Measurements from ENCODE around the gene ELAPOR2.
"Not testable (repeated sequence)": the region's sequence is repeated elsewhere in the genome, so short reads cannot be mapped to it uniquely, and the experiment has no call there.

The ELAPOR2 gene, protein sequence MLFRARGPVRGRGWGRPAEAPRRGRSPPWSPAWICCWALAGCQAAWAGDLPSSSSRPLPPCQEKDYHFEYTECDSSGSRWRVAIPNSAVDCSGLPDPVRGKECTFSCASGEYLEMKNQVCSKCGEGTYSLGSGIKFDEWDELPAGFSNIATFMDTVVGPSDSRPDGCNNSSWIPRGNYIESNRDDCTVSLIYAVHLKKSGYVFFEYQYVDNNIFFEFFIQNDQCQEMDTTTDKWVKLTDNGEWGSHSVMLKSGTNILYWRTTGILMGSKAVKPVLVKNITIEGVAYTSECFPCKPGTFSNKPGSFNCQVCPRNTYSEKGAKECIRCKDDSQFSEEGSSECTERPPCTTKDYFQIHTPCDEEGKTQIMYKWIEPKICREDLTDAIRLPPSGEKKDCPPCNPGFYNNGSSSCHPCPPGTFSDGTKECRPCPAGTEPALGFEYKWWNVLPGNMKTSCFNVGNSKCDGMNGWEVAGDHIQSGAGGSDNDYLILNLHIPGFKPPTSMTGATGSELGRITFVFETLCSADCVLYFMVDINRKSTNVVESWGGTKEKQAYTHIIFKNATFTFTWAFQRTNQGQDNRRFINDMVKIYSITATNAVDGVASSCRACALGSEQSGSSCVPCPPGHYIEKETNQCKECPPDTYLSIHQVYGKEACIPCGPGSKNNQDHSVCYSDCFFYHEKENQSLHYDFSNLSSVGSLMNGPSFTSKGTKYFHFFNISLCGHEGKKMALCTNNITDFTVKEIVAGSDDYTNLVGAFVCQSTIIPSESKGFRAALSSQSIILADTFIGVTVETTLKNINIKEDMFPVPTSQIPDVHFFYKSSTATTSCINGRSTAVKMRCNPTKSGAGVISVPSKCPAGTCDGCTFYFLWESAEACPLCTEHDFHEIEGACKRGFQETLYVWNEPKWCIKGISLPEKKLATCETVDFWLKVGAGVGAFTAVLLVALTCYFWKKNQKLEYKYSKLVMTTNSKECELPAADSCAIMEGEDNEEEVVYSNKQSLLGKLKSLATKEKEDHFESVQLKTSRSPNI

DNA sequence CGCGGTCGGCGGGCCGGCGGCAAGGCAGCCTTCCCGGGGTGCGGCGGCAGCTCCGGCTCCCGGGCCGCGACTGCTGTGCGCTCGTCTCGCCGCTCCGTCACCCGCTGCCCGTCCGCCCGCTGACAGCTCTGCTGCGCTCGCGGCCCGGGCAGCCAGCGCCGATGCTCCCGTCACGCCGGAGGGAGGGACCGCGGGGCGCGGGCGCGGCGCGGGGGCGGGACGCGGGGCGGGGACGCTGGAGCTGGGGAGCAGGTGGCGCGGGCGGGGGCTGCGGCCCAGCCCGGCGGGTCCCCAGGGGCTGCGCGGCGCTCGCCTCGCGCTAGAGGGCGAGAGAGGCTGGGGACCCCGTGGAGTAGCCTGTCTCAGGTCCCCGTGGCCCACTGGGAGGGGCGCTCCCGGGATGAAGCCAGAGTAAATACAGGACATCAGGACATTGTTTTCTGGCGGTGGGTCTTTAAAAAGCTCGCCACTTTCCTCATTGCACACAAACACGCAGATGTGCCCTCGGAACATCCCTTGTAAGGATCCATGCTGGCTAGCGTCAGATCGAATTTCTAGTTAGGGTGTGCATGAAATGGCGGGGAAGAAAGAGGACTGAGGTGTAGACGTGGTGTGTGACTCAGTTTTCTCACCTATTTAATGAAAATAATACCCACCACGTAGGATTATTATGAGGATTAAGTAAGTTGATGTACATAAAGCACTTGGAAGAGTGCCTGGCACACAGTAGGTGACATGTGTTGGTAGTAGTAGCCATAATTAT is at the start of gene ELAPOR2:
Gene ELAPOR2, minus strand, starts transcription at position 130 of the 763 bp plus-strand sequence. CDS start 141 bp downstream, outside the sequence.
- DNase-seq = peak; percentile 82

DNA sequence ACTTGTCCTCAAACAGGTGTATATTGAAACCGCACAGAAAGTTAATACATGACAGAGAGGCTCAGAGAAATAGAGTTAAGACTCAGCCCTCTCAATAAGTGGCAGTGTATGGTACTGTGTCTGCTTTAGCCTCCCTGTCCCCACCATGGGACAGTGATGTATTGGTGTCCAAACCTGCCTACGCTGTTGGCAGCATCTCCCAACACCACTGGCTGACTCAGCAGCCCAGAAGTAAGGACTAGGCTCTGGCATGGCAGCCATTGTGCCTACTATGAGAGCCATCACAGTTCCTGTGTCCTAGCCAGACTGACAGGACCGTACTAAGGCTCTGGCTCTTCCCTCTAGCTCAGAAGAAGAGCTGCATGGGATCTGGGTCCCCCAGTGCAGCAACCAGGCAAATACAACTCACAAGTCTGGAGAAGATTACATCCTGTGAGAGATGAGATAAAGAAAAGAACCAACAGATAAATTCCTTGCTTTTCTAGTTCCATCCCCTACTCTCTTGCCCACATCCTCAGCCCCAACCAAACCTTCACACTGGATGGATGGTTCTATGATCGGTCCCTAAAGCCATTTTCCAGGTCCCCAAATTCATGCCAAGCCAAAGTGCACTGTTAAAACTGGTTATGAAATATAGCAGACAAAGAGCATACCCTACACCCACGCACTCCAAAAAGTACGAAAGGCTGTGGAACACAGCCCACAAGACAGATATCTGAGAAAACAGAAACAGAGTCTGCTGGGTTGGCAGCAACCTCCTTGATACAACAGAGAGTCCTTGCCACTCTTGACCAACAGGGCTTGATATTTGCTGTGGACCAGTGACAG is 48.7 kb upstream of the ELAPOR2 start:
- DNase-seq = no peak

DNA sequence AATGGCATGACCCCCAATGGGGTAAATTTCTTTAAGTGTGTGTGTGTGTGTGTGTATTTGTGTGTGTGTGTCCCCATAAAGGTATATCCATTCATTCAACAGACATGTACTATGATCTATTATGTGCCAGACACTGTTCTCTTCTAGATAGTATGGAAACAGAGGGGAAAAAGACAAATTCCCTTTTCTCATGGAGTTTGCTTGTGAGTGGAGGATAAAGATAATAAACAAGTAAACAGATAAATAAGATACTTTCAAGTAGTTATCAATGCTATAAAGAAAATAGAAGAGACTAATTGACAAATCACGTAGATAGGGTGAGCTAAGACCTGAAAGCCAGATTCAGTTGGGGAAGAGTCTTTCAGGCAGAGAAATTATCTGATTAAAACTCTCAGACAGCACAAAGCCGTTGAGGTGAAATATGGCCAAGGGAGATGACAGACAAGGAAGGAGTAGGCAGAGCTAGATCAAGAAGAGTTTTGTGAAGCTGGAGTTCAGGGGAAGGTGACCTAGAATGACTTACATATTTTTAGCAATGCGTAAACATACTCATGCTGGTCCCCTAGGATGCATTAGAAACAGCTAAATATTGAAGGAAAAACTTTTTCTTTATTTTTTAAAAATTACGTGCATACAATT is 47.6 kb upstream of the ELAPOR2 start:
- no peak for DNase-seq

DNA sequence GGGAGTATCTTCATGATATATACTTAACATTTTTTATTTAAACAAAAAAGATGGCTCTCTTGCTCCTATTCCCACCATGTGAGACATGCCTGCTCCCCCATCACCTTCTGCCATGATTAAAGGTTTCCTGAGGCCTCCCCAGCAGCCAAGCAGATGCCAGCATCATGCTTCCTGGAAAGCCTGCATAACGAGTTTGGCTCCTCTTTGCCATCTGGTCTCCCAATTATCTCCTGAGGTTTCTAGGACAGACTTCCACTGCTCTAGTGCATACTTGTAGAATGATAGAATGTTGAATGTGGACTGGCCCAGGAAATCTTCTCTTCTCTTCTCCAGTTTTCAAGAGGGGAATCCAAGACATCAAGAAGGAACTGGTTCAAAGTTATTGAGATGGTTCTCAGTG is 45.9 kb upstream of the ELAPOR2 start:
- no peak for DNase-seq

DNA sequence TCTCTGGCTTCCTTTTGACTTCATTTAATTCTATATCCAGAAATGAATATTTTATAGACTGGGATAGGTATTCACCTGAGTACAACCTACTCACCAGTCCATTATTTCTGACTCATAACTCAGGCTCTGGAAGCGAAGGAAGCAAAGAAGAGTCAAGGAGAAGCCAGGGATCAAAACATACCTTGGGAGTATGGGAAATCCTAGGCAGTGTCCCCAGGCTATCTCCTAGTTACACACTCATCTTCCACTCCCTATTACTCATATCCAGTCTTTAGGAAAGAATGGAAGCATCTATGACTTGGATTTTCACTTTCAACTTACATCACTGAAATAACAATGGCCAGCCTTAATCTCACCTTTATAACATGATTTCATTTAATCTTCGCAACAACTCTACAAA is 40.9 kb upstream of the ELAPOR2 start:
- DNase-seq = no peak

DNA sequence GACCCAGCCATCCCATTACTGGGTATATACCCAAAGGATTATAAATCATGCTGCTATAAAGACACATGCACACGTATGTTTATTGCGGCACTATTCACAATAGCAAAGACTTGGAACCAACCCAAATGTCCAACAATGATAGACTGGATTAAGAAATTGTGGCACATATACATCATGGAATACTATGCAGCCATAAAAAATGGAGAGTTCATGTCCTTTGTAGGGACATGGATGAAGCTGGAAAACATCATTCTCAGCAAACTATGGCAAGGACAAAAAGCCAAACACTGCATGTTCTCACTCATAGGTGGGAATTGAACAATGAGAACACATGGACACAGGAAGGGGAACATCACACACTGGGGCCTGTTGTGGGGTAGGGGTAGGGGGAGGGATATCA is 37.9 kb upstream of the ELAPOR2 start:
- not testable (repeated sequence) for DNase-seq

DNA sequence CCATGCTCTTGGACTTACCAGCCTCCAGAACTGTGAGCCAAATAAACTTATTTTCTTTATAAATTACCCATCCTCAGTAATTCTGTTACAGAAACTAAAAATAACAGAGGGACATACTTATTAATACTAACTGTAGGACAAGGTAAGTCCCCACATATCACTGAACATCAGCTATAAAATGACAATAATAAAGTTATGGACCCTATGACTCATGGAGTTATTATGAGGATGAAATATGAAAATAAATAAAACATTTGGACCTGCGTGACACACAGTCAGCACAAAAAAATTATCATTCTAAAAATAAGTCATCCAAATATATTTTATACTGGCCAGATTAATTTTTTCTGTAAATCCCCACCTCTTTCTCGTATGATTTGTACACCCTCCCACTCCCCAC is 34.9 kb upstream of the ELAPOR2 start:
- no peak for DNase-seq

DNA sequence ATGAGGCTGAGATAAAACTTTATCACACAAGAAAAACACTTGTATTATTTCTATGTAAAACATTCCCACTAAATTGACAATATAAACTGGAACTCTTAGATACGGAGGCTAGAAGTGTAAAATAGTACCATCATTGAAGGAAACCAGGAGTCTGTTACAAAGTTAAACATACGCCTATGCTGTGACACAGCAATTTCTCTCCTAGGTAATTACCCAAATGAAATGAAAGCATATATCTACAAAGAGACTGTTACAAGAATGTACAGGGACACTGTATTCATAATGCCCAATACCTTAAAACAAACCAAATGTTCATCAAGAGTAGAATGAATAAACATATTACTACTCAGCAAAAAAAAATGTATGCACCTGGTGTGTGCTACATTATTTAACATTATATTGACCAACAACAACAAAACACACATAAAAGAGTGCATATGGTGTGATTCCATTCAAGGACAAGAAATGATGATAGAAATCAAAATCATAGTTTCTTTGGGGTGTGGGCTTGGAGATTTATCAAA is 33.2 kb upstream of the ELAPOR2 start:
- DNase-seq = no peak

DNA sequence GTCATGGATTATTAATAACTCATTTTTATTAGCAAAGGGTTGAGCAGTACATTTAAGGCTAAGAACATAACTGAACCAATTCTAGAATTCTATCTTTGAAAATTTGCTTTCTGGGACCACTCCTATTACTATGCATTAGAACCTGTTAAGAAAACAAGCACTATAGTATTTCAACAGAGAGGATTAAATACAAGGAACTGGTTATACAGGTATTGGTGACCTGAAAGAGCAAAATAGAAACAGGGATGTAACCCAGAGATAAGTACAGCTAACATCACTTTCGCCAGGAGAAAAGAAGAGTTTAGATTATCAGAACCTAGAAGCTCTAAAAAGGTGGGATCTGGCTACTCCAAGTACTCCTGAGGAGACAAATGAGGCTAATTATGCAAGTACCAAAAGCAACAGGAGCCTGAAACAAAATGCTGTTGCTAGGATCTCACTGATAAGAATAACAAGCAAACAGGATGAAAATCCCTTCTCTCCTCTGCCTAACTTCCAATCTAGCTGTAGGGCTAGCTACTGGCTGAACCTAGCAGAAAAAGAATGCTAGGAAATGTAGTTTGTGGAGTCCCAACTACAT is 32.1 kb upstream of the ELAPOR2 start:
- DNase-seq = no peak

DNA sequence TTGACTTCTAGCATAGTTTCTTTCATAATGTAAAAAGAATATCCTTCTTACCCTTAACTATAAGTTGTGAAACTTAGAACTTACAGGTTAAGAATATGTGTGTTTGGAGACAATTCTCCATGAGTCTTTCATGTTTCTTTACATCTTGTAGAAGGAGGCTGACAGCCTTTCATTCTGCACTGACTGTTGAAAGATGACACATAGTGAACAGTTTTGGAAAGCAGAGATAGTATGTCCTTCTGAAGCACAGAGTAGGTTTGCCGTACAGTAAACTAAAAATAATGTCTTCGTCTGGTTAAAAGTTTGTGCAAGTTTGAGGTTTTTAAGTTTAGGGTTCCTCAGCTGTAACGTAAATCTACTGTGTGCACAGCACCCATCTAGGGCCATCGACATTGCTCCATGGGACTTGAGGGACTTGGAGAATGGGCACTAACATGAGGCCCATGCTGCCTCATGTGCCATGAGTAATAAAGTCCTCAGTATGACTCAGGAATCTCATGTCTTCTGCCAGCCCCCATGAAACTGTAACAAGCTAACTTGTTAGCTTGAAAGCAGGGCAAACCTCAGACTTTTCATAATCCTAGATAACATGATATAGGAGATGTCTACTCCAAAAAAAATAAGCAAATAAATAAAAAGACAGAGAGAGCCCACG is 24.5 kb upstream of the ELAPOR2 start:
- DNase-seq = no peak

DNA sequence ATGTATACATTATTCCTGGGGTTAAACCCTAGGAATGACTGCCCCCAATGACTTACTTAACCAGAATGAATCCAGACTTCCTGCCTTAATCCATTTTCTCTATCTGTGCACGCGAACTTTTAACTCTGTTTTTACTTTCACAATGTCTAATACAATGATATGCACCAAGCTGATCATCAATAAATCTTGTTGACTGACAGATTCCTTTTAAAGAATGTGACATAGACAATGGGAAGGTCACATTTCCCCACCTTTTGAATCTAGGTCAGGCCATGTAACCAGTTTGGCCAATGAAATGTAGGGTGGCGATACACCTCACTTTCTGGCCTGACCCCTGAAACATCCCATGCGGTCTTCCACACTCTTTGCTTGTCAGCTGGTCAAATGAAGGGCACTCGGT is 23.2 kb upstream of the ELAPOR2 start:
- DNase-seq = no peak

DNA sequence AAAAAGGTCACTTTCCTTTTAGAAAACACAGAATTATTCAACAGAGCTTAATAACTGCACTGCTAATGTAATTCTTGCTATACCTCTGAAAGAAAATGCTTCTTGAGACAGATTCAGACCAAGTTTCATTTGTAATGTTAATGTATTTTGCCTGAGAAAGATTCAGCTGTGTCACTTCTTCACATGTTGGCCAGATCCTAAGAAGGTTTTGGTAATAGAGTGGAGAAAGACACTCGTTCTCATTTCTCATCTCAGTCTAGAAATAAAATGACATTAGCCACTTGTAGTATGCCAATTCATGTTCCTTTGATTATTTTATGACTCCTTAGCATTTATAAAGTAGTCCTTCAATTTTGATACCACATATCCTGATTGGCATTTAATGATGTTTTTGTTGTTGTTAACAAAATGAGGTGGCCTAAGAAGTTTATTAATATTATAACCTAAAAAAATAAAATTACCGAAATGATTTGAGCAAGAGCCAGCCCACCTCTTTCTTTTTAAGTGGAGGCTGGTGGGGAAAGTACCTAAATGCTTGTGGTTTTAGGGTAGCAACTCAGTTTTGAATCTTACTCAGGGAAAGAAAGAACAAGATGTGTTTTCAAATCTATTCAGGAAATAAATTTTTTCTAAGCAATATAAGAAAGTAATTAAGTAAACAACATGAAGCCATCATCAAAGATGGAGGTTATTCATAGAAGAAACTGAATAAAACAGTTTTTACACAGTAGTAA is 16.4 kb upstream of the ELAPOR2 start:
- DNase-seq = no peak

DNA sequence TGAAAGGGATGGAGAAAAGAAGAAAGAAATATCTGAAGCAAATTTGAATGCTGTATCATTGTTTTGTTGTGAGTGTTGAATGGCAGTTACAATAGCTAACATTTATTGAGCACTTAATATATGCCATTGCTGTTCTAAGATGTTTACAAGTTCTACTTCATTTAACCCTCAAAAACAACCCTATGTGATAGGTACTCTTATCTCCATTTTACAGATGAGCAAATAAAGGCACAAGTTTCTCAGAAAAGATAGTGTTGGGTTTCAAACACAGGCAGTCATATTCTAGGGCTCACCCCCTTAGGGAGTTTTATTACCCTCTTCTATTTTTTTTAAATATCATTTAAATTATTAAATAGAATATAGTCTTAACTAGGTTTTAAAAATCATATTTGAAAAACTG is 8.3 kb upstream of the ELAPOR2 start:
- DNase-seq = no peak

DNA sequence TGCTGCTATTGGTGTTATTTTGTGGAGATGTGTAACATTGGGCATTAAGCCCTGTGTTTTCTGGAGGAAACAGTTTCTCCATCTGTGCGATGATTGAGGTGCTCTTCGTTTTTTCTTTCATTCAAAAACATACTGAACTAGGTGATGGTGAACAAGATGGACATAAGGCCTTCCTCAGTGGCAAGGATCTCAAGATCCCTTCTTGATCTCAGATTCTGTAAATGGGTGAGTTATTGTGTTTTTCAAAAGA is 759 bp upstream of the ELAPOR2 start:
- no peak for DNase-seq

DNA sequence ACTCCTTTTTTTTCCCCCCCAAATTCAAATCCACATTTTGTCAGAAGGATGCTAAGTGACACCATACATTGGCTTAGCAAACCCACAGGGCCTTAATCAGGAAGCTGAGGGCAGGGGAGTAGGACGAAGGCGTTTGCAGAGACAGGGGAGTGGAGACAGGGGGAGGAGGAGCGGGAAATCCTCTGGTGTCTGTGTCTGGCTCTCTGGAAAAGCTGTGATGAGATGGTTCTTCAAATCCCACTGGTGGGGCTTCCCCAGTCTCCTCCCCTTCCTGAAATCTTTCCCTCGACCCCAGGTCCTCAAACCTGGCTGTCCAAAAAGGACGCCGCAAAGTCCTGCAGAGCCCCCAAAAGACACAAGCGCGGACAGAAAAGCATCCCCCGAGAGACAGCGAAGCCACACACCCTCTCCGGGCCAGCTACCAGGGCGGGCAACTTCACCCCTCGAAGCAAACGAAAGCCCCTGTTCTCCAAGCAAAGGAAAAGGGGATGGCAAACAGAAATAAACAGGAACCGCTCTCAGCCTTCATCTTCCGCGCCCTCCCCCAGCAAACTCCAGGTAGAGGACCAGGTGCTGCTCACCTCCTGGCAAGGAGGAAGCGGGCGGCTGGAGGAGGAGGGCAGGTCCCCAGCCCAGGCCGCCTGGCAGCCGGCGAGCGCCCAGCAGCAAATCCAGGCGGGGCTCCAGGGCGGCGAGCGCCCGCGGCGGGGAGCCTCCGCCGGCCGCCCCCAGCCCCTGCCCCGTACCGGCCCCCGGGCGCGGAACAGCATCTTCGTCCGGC is 520 bp downstream of the ELAPOR2 start:
- no peak for DNase-seq

DNA sequence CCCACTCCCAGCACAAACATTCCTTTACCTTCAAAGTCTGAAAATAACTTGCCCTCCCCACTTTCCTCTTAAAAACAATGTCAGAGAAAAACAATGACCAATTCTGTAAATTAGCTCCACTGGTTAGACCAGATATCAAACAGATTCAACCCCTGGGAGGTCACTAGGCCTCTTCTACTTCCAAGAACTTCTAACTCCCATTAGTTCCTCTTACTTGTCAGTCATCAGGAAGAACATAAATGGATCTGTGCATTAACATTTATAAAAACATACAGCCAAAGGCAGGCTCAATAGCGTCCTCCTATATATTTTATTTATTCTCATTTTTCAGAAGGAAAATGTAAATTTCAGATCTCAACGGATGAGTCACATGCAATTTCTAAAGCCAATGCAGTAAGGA is 2.2 kb downstream of the ELAPOR2 start:
- no peak for DNase-seq

DNA sequence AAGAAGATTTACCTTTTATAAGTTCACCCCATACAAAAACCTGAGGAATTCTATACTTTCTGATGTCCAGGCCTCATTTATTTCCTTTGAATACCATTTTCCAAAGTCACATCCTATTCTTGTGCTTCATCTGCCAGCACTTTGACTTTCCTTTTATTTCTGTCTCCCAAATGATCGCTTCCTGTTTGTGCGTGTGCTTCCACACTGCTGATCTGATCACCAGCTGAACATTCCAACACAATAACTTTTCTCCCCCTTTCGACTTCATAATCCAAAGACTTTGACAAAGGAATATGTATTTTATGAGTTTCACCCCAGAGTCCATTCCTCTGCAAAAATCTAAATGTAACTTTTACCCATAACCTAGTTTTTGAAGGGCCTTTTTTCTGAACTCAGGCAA is 3.1 kb downstream of the ELAPOR2 start:
- DNase-seq = no peak

DNA sequence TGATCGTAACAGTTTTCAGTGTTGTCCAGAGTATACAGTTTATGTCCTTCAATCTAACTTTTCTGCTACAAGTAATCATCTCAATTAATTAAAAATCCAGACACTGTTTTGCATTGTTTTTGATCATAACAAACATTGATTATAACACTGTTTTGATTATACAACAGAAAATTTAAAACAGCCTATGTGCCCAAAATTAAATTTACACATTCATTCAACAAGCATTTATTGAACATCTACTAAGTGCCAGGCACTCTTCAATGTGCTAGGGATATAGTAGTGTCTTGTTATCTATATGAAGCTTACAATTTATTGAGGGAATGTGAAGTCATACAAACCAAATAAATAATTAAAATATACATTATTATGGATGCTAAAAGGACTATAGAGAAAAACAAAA is 10.6 kb downstream of the ELAPOR2 start:
- DNase-seq = no peak

DNA sequence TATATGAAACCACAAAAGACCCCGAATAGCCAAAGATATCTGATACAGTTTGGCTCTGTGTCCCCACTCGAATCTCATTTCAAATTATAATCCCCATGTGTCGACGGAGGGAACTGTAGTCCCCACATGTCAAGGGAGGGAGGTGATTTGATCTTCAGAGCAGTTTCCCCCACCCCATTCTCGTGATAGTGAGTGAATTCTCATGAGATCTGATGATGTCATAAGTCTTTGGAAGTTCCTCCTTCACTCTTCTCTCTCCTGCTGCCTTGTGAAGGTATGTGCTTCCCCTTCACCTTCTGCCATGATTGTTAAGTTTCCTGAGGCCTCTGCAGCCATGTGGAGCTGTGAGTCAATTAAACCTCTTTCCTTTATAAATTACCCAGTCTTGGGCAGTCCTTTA is 13.0 kb downstream of the ELAPOR2 start:
- DNase-seq = no peak
